Measurements from ENCODE around the gene GNS.
"Not testable (repeated sequence)": the region's sequence is repeated elsewhere in the genome, so short reads cannot be mapped to it uniquely, and the experiment has no call there.

Gene GNS

GRCh38 chr12:64694130-64695040 lies 64.8 kb downstream of the GNS start:
- DNase-seq: no peak

DNA sequence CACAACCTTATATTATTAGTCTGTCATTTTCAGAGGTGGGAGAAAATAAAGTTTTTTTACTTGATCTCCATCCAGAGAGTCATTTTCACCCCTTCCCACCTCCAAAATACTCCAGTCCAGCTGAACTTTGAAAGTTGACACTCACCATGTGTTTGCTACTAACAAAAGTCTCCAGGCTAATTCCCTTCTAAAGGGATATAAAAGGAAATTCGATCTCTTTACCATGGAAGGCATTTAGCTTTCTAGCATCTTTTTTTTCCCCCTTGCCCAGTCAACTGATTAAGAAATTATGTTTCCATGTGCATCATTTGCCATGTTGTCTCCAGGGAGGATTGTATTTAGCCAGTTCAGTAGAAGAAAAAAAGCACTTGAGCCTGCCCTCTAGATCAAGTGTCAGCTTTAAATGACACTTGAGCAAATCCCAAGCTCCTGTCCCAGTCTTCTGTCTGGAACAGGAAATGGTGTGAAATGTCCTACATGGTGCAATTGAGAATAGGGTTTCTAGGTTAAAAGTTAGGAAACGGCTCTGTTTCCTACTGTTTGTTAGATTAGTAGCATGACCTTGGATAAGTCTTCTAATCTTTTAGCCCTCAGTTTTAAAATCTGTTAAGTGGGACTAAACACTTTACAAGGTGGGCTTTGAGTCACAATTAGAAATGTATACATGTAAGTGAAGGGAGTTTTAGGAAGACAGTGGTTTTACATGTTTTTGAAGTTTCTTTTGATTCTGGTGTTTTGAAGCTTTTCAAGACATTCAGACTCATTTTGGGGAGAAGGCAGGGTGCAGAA lies 67.2 kb downstream of the GNS start:
- DNase-seq: no peak

- no peak for DNase-seq
Observed at GRCh38 chr12:64691227-64691794, 67.9 kb downstream of the GNS start.

- not testable (repeated sequence) for DNase-seq
Observed at GRCh38 chr12:64690236-64690635, 69.0 kb downstream of the GNS start.

DNA sequence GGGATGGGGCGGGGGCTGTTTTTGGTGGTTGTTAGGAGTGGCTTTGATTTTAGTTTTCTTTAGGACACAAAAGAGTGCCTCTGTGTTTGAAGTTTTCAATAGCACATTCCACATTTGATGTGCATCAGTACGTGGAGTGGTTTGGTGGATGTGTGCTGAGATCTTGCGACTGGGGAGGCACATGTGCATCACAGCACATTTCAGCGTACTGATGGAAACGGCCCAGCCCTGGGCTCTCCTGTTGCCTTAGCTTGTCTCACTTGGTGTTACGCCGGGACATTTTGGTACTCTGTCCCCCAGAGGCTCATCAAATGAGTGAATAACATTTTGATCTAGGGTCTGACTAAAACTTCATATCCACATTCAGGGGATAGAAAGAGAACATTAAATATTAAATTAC lies 70.5 kb downstream of the GNS start:
- DNase-seq: no peak

DNA sequence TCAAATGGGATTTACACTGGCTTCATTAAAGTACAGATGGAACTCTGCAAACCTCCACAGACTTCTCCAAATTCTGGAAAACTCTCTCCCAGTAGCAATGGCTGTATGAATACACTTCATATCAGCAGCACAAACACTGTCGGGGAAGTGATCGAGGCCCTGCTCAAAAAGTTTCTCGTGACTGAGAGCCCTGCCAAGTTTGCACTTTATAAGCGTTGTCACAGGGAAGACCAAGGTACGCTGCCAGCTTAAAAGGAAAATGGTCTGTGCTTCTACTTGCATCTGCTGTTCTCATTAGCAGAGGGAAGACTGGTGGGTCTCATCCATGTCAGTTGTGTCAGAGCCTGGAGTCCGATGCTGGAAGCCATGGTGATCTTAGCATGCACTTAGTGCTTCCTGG lies 71.0 kb downstream of the GNS start:
- DNase-seq: no peak

DNA sequence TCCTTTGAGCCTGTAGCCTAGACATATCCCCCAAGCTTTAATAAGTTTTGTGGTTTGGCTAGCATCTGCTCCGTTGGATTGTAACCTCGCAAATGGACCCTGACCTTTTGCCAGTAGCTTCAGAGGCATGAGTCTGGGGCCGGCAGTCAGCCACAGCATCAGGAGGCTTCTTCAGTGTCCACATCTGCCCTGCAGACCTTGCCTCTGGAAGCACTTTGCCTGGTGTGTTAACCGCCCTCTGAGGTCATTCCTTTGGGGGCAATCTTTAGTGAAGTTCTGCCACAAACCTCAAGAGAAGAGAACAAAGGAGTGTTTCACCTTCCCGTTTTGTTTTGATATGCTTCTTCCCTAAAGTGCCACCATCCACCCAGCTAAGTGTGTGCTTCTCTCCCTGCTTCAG lies 71.4 kb downstream of the GNS start:
- DNase-seq: no peak

GRCh38 chr12:64685605-64686004 lies 73.6 kb downstream of the GNS start:
- DNase-seq: no peak

DNA sequence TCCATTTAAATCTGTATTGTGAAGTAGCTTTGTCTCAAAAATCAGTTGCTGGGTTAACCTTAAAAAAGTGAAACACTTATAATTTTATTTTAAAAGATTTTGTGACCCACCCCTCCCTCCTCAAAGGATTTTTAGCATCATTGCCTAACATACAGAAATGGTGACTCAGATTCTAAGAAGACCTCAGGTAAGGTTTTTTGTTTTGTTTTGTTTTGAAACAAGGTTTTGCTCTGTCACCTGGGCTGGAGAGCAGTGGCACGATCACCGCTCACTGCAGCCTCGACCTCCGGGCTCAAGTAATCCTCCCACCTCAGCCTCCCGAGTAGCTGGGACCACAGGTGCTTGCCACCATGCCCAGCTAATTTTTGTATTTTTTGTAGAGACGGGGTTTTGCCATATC lies 74.2 kb downstream of the GNS start:
- no peak for DNase-seq

DNA sequence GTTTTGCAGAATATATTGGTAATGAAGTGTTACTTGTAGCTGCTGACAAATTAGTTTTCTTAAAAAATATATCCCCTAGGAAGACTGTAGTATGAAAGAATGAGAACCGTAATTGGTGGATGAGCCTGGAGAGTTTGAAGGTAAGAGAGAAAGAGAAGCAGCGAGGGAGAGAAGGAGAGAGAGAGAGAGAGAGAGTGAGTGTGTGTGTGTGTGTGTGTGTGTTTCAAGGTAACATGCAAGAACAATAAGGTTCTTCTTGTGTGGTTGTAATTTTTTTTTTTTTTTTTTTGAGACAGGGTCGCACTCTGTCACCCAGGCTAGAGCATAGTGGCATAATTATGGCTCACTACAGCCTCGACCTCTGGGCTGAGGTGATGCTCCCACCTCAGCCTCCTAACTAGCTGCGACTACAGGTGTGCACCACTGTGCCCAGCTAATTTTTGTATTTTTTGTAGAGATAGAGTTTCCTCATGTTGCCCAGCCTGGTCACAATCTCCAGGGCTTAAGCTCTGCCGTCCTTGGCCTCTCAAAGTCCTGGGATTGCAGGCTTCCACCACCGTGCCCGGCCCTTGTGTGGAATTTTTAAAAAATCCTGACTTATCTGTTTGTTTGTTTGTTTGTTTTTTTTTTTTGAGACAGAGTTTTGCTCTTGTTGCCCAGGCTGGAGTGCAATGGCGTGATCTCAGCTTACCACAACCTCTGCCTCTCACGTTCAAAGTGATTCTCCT lies 75.2 kb downstream of the GNS start:
- DNase-seq: no peak

DNA sequence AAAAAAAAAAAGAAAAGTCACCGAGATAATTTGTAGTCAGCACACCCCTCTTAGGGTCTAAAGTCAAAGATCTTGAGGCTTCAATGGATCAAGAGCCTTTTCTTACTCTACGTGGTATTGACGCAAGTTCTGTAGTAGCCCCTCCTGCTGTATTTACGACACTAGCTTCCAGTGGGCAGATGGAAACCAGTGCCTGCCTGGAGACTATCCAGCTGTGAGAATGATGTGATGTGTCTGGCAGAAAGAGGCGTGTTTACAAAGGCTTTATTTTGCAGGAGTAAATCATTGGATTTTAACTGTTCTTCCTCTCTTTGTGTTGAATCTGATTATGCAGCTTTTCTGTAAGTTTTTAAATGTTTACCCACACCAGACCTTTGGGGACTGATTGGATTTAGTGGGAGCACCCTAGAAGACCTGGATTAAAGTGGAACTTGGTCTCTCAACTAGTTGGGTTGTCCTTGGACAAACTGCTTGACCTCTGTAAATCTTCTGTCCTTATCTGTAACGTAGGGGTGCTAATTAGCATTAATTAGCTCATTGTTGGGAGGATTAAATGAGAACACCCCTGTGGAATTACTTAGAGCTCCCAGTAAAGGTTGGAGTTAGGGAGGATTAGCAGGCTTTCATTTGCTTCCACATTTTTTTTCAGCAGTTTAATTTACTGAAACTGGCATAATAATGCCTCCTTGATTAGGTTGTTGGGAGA lies 76.5 kb downstream of the GNS start:
- DNase-seq: no peak

DNA sequence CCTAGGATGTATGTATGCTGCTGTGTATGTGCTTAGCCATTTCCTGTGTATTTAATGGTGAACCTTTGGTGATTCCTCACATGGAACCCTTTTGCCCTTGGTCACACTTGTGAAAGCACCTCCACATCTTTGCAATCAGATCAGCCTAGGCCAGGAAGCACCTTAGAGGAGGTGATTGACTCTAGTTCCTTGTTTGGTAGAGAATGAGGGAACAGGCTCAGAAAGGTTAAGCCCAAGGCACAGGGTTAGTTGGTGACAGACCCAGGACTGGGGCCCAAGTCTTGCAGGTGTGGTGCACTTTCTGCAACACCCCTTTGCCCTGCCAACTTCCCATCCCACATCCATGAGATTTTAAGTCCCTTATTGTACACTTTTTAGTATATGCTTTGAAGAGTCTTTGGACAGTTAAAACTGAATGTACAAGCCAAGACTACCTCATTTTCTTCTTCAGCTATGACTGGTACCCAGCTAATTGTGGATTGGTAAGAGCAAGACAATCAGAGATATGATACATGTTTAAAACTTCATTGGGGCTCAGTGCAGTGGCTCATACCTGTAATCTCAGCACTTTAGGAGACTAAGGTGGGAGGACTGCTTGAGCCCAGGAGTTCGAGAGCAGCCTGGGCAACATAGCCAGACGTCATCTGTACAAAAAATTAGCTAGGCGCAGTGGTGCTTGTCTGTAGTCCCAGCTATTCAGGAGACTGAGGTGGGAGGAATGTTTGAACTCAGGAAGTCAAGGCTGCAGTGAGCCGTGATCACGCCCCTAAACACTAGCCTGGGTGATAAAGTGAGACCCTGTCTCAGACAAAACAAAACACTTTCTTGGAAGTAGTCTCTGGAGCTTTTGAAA lies 77.8 kb downstream of the GNS start:
- DNase-seq: no peak

DNA sequence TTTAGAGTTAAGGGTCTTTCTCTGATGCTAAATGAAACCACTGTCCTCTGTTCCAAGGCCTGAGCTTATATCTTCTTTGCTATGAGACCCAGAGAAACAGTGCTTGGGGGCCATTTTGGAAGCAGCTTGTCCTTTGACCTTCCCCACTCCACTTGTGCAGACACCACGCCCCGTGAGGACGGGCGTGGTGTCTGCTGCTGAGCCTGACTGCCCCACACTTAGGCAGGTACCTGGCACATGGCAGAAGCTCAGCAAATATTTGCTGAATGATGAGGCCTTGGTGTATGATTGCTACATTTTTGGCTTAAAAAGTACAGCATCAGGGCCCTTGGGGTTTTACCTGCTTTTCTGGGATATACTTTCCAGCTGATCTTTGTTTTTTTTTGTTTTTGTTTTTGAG lies 79.0 kb downstream of the GNS start:
- DNase-seq: no peak

- DNase-seq: peak; percentile 81
Observed at GRCh38 chr12:64679487-64680001, 79.7 kb downstream of the GNS start.

DNA sequence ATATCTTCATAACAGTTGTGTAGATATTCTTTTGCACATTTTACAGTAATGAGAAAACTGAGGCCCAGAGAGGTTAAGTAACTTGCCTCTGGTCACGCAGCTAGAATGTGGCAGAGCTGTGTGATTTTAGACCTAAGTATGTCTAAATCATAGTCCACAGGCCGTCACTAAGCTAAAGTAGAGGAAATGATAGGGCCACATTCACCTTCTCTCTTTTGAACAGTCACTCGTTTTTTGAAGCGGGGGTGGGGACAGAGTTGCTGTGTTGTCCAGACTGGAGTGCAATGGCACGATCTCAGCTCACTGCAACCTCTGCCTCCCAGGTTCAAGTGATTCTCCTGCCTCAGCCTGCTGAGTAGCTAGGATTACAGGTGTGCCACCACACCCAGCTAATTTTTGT lies 80.4 kb downstream of the GNS start:
- no peak for DNase-seq

DNA sequence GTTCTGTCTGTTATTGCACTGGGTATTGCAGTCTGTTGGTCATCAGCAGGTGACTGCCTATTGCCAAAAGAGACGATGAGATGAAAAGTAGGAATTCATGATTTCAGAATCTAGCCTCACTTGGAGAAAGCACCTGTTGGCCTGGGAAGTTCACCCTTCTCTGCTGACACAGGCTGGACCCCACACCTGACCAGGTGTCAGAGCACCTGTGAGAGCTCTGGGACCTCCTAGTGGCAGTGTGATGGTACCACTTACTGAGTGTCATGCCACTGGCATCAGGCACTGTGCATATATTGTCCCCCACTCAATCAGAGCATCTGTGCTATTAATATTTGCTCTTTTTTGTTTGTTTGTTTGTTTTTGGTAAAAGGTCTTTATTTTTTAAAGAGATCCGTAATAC lies 81.0 kb downstream of the GNS start:
- DNase-seq: no peak

- DNase-seq: no peak
Observed at GRCh38 chr12:64675795-64676194, 83.4 kb downstream of the GNS start.

- peak; percentile 77 for DNase-seq
Observed at GRCh38 chr12:64674367-64674922, 84.8 kb downstream of the GNS start.

DNA sequence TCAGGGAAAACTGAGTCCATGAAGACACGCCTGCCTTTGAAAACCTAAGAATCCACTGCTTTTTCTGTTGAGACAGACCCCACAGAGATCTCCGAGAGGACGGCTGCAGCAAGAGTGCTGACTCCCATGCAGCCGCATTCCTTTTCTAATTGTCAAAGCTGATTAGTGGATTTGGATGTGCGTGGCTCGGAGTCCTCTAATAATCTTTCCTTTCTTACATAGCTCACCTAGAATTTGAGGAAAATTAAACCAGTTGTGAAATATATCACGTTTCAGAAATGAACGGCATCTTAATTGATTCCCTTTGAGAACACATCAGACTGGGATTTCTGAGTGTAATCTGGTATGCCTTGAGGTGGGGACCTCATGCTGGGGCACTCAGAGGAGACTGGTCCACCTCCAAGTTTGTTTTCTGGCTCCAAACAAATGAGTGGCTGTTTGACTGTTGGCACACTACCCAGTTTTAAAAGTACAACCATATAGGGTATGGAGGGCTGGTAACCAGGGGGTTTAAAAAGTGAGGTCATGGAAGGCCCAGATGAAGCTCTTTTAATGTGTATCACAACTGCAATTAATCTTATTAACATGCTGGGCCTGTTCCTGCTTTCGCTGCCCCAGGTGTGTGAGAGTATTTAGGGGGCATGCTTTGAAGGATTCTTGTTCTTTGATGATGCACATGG lies 85.6 kb downstream of the GNS start:
- DNase-seq: no peak

GRCh38 chr12:64672925-64673409 lies 86.2 kb downstream of the GNS start:
- DNase-seq: no peak

Measured in CD4-positive, alpha-beta T cell treated with Interleukin-12 subunit alpha and Interleukin-12 subunit beta, for 1 hour (primary cell).